Stimulated activated CD4-positive, alpha-beta T cell treated with anti-CD3 and anti-CD28 coated beads, Interleukin-15, amount 100 ng/mL, for 24 hours (primary cell): ENCODE results near the gene SERTAD2.

Experiments
- DNase-seq: peaks from one replicate; pipeline ENCODE4 v3.0.0-alpha.2; 2020

The SERTAD2 gene

GRCh38 chr2:64606479-64607363 is 47.0 kb downstream of the SERTAD2 start:
- DNase-seq, result peak; percentile 92

- no peak for DNase-seq
Observed at GRCh38 chr2:64605991-64606478, 47.7 kb downstream of the SERTAD2 start.

GRCh38 chr2:64605026-64605471 is 48.7 kb downstream of the SERTAD2 start:
- no peak for DNase-seq

GRCh38 chr2:64604155-64604554 is 49.6 kb downstream of the SERTAD2 start:
- DNase-seq, result no peak

GRCh38 chr2:64602436-64602835 is 51.3 kb downstream of the SERTAD2 start:
- no peak for DNase-seq

GRCh38 chr2:64601785-64602391 is 51.8 kb downstream of the SERTAD2 start:
- DNase-seq, result no peak

- no peak for DNase-seq
Observed at GRCh38 chr2:64601034-64601754, 52.5 kb downstream of the SERTAD2 start.

GRCh38 chr2:64599469-64599868 is 54.2 kb downstream of the SERTAD2 start:
- no peak for DNase-seq

GRCh38 chr2:64598226-64598625 is 55.5 kb downstream of the SERTAD2 start:
- DNase-seq, result no peak

GRCh38 chr2:64595397-64596176 is 58.1 kb downstream of the SERTAD2 start:
- DNase-seq, result no peak

- no peak for DNase-seq
Observed at GRCh38 chr2:64594226-64594989, 59.3 kb downstream of the SERTAD2 start.

- no peak for DNase-seq
Observed at GRCh38 chr2:64593035-64593655, 60.6 kb downstream of the SERTAD2 start.

- DNase-seq, result no peak
Observed at GRCh38 chr2:64591188-64591587, 62.5 kb downstream of the SERTAD2 start.

- DNase-seq, result no peak
Observed at GRCh38 chr2:64587561-64587960, 66.2 kb downstream of the SERTAD2 start.

- DNase-seq, result no peak
Observed at GRCh38 chr2:64586883-64587481, 66.7 kb downstream of the SERTAD2 start.

GRCh38 chr2:64586054-64586453 is 67.7 kb downstream of the SERTAD2 start:
- no peak for DNase-seq

GRCh38 chr2:64582774-64583340 is 70.9 kb downstream of the SERTAD2 start:
- no peak for DNase-seq

GRCh38 chr2:64581777-64582539 is 71.8 kb downstream of the SERTAD2 start:
- no peak for DNase-seq
